A549 (cell line): Measurements from ENCODE around the gene CAMTA1. TPM values are rescaled to one million over a fixed set of nuclear protein-coding genes. Genes with fewer than 3 reads are reported as not detected.

Source experiments
- ATAC-seq, 2 experiments: fragments of 200-7000 bp in 1 of 2; fragments of >200 bp in 1 of 2; cut with Nextera tagmentation in 1 of 2; cut with Tn5 transposase in 1 of 2; 3 replicates each; pipeline versions ENCODE4 v1.8.0 to v1.9.1; 2018 to 2020; ENCODE audit warnings: mild to moderate bottlenecking in 1 of 2, moderate library complexity in 1 of 2
- CTCF ChIA-PET: fragments of 300-600 bp; sonication (Branson Sonifier 250); formaldehyde crosslinking; extraction: SDS; loops from one replicate; lab custom pipeline; 2021; ENCODE audit warnings: antibody characterized with exemption, inconsistent platforms; lab: Yijun Ruan, JAX
- POLR2A ChIA-PET: fragments of 350-600 bp; formaldehyde crosslinking; extraction: SDS; loops from one replicate; lab custom pipeline; 2021; ENCODE audit warnings: antibody characterized with exemption, inconsistent platforms; lab: Yijun Ruan, JAX
- DNase-seq, 2 experiments: peaks; one replicate each; pipeline versions ENCODE4 v3.0.0 to v3.0.0-alpha.2; 2011 to 2016; ENCODE audit warnings: low read depth in 1 of 2, low spot score in 1 of 2
- FAIRE-seq: peaks from 2 replicates; lab custom pipeline; 2011; peaks lifted over from hg19 to GRCh38; lab: Jason Lieb, UNC
- H3K27ac ChIP-seq, 2 experiments: fragments of >200 bp; sonication (Bioruptor Twin); formaldehyde crosslinking; 3 replicates each; pipeline ENCODE4 v1.5.1; 2016 to 2017
- H3K4me1 ChIP-seq: fragments of >200 bp; sonication (Bioruptor Twin); formaldehyde crosslinking; 3 replicates; pipeline ENCODE4 v1.6.1; 2016
- H3K4me2 ChIP-seq: fragments of >200 bp; sonication (Bioruptor Twin); formaldehyde crosslinking; 3 replicates; pipeline ENCODE4 v1.6.1; 2016
- H3K4me3 ChIP-seq: fragments of >200 bp; sonication (Bioruptor Twin); formaldehyde crosslinking; 3 replicates; pipeline ENCODE4 v1.5.1; 2016
- H3K9me3 ChIP-seq: fragments of >200 bp; sonication (Bioruptor Twin); formaldehyde crosslinking; 3 replicates; pipeline ENCODE4 v1.6.1; 2016
- ATOH8 ChIP-seq: fragments of 250-450 bp; sonication (Bioruptor Pico); IDR thresholded peaks from 2 replicates; pipeline ENCODE4 v1.5.0; 2020; ENCODE audit warnings: low read depth, mild to moderate bottlenecking, moderate library complexity
- BCL3 ChIP-seq: fragments of >200 bp; sonication (Bioruptor Twin); formaldehyde crosslinking; IDR thresholded peaks from 3 replicates; pipeline ENCODE4 v1.6.1; 2016
- CEBPB ChIP-seq, 2 experiments: fragments of >200 bp in 1 of 2; sonication (Bioruptor Twin) in 1 of 2; formaldehyde crosslinking in 1 of 2; IDR thresholded peaks; 2 replicates each; pipeline ENCODE4 v1.6.1; 2012 to 2016
- CTCF ChIP-seq: fragments of >200 bp; sonication (Bioruptor Twin); formaldehyde crosslinking; IDR thresholded peaks from 3 replicates; pipeline ENCODE4 v1.5.1; 2016
- FOSB ChIP-seq: fragments of 250-450 bp; sonication (Bioruptor Pico); IDR thresholded peaks from 2 replicates; pipeline ENCODE4 v1.5.0; 2020; ENCODE audit warnings: mild to moderate bottlenecking, moderate library complexity
- HEYL ChIP-seq: fragments of 250-450 bp; sonication (Bioruptor Pico); IDR thresholded peaks from 2 replicates; pipeline ENCODE4 v1.8.0; 2021; ENCODE audit warnings: mild to moderate bottlenecking, moderate library complexity
- HMGXB4 ChIP-seq: fragments of 250-450 bp; sonication (Bioruptor Pico); IDR thresholded peaks from 2 replicates; pipeline ENCODE4 v1.5.0; 2021; ENCODE audit warnings: mild to moderate bottlenecking, moderate library complexity, borderline replicate concordance
- JUNB ChIP-seq: fragments of >200 bp; sonication (Bioruptor Twin); formaldehyde crosslinking; IDR thresholded peaks from 2 replicates; pipeline ENCODE4 v1.6.1; 2016
- KDM5A ChIP-seq: fragments of 200-600 bp; sonication (generic); IDR thresholded peaks from 2 replicates; pipeline ENCODE4 v1.6.1; 2016; ENCODE audit warnings: antibody characterized with exemption, mild to moderate bottlenecking
- MAX ChIP-seq: IDR thresholded peaks from 2 replicates; pipeline ENCODE4 v1.6.1; 2012
- MYC ChIP-seq: IDR thresholded peaks from 2 replicates; pipeline ENCODE4 v1.6.1; 2012; ENCODE audit warnings: mild to moderate bottlenecking, inconsistent platforms, low read length, improper control_type of control experiment, borderline replicate concordance
- NPAS2 ChIP-seq: fragments of 250-450 bp; sonication (Bioruptor Pico); IDR thresholded peaks from 2 replicates; pipeline ENCODE4 v1.8.0; 2022; ENCODE audit warnings: mild to moderate bottlenecking, moderate library complexity, borderline replicate concordance
- NR3C1 ChIP-seq: fragments of >200 bp; sonication (Bioruptor Twin); formaldehyde crosslinking; IDR thresholded peaks from 3 replicates; pipeline ENCODE4 v1.6.1; 2017
- PBX3 ChIP-seq: IDR thresholded peaks from 2 replicates; pipeline ENCODE4 v1.6.1; 2012
- PHF8 ChIP-seq: fragments of 200-600 bp; sonication (generic); IDR thresholded peaks from 2 replicates; pipeline ENCODE4 v1.6.1; 2016; ENCODE audit warnings: low read depth, mild to moderate bottlenecking, antibody characterized with exemption, moderate library complexity, borderline replicate concordance
- RFX5 ChIP-seq: fragments of 450-650 bp; IDR thresholded peaks from 2 replicates; pipeline ENCODE4 v1.7.1; 2014; ENCODE audit warnings: antibody characterized with exemption, mild to moderate bottlenecking, moderate library complexity
- USF2 ChIP-seq: fragments of 450-650 bp; IDR thresholded peaks from 2 replicates; pipeline ENCODE4 v1.6.1; 2014; ENCODE audit warnings: antibody characterized with exemption
- ZC3H11A ChIP-seq: fragments of 450-650 bp; IDR thresholded peaks from 2 replicates; pipeline ENCODE4 v1.6.1; 2014; ENCODE audit warnings: antibody characterized with exemption, mild to moderate bottlenecking
- ZFP36 ChIP-seq: fragments of 450-650 bp; IDR thresholded peaks from 2 replicates; pipeline ENCODE4 v1.6.1; 2014; ENCODE audit warnings: borderline replicate concordance; ENCODE audit not compliant: partially characterized antibody
- ZSCAN20 ChIP-seq: fragments of 250-450 bp; sonication (Bioruptor Pico); IDR thresholded peaks from 2 replicates; pipeline ENCODE4 v1.8.0; 2022; ENCODE audit warnings: mild to moderate bottlenecking, moderate library complexity
- WGBS: methylation state at CpG from one replicate; pipeline ENCODE4 v1.1.6; 2017; ENCODE audit errors: missing lambda C conversion rate; 5-methylcytosine and 5-hydroxymethylcytosine counted together
- polyA plus RNA-seq, 4 experiments: library from polyadenylated mRNA; depleted of rRNA in 3 of 4; stranded (reverse); fragments of >200 nt; fragmentation: RNase III in 1 of 4; extraction: RNeasy Plus Mini Kit Qiagen cat#74134 plus additional on column Dnase treatment in 1 of 4; gene quantifications; 2 replicates in 3 of 4; 3 replicates in 1 of 4; pipeline ENCODE4 v1.2.3, GENCODE V29; 2011 to 2017

The CAMTA1 gene
- polyA plus RNA-seq, 2 of the 4 experiments (the other 2 are of a cell fraction) = 58.8 to 75.0 TPM

GRCh38 chr1:7616953-7617352 is 831.7 kb downstream of the CAMTA1 start (continued):
- TF ChIP-seq BCL3 (no peak), KDM5A (no peak), RFX5 (no peak), USF2 (no peak), PHF8 (no peak)

- DNase-seq (no peak), ATAC-seq (no peak), FAIRE-seq (no peak)
- Histone ChIP-seq H3K9me3 (no peaks in the 10 kb centered on the region), H3K4me3 (no peak overlapping the region), H3K4me2 (no peak overlapping the region), H3K4me1 (no peaks in the 10 kb centered on the region), H3K27ac (no peak overlapping the region)
- TF ChIP-seq CTCF = no peak
- no peak for TF ChIP-seq CEBPB (IDR thresholded peaks at IDR 0.05)
- no peak for TF ChIP-seq MAX
- TF ChIP-seq NR3C1 = no peak
- no peak for TF ChIP-seq ZC3H11A
- no peak for TF ChIP-seq MYC
- TF ChIP-seq JUNB = no peak
- TF ChIP-seq FOSB (CRISPR knock-in tag) = no peak
- no peak for TF ChIP-seq HEYL (CRISPR knock-in tag)
- no peak for TF ChIP-seq ZFP36
- TF ChIP-seq PBX3 = no peak
- TF ChIP-seq ATOH8 (CRISPR knock-in tag) = no peak
- no peak for TF ChIP-seq ZSCAN20 (CRISPR knock-in tag)
- TF ChIP-seq HMGXB4 (CRISPR knock-in tag) = no peak
- TF ChIP-seq NPAS2 (CRISPR knock-in tag) = no peak
- POLR2A ChIA-PET = no interaction called here
- WGBS = 0% methylated on average over 3 of the region's 3 CpGs
- CTCF ChIA-PET = interaction anchor here (1.3 kb wide), 1 partner anchor 30 kb away, joined by 6 read pairs; no protein-coding TSS in a partner anchor
Observed at GRCh38 chr1:7617826-7618225, 832.6 kb downstream of the CAMTA1 start.
